HCT116 (cell line): ENCODE measurements around the gene UGT2B7. TPM values are rescaled to one million over a fixed set of nuclear protein-coding genes. Genes with fewer than 3 reads are reported as not detected.

Experiments
- ATAC-seq: fragments of 200-7000 bp; cut with Tn5 transposase; 2 replicates; pipeline ENCODE4 v1.9.1; 2020; ENCODE audit warnings: mild to moderate bottlenecking, moderate library complexity
- BruUV-seq: library from RNA; stranded (reverse); fragments of 400-500 nt; replicated peaks from 2 replicates; lab custom pipeline; 2021; lab: Mats Ljungman, UMichigan
- CTCF ChIA-PET: fragments of 300-600 bp; sonication (Branson Sonifier 250); formaldehyde crosslinking; loops from one replicate; lab custom pipeline; 2021; ENCODE audit warnings: antibody characterized with exemption; lab: Charles Lee
- POLR2A ChIA-PET: fragments of 300-600, 350-600 bp; sonication (Branson Sonifier 250); formaldehyde crosslinking; loops from one replicate; lab custom pipeline; 2021; ENCODE audit warnings: antibody characterized with exemption; lab: Charles Lee
- RAD21 ChIA-PET, 2 experiments: fragments of 300-600 bp; sonication (Branson Sonifier 250); formaldehyde crosslinking; loops; one replicate each; lab custom pipeline; 2023; ENCODE audit warnings: low total read pairs in 2 of 2; ENCODE audit not compliant: uncharacterized antibody in 2 of 2, unreplicated experiment in 2 of 2, low non-redundant PET in 1 of 2; lab: Charles Lee
- DNase-seq: peaks from one replicate; pipeline ENCODE4 v3.0.0-alpha.2; 2010; ENCODE audit warnings: low read depth, low spot score
- H2AFZ ChIP-seq: fragments of 200-600 bp; shearing (Covaris generic), sonication (generic); 2 replicates; pipeline ENCODE4 v1.6.1; 2017; ENCODE audit warnings: low read depth, mixed run types, mixed read lengths, antibody characterized with exemption, low read length; ENCODE audit not compliant: poor library complexity, severe bottlenecking
- H3K27ac ChIP-seq: 2 replicates; pipeline ENCODE4 v1.5.1; 2012; ENCODE audit warnings: low read depth, low read length
- H3K27me3 ChIP-seq: fragments of 200-600 bp; sonication (generic); 2 replicates; pipeline ENCODE4 v1.6.1; 2016; ENCODE audit warnings: mixed run types, low read length, mixed read lengths; ENCODE audit not compliant: insufficient read depth
- H3K36me3 ChIP-seq, 2 experiments: fragments of 200-500 bp in 1 of 2; fragments of 200-600 bp in 1 of 2; sonication (Bioruptor generic) in 1 of 2; sonication (generic) in 1 of 2; 2 replicates each; pipeline versions ENCODE4 v1.5.1 to v1.6.1; 2014 to 2016; ENCODE audit warnings: low read length in 2 of 2, inconsistent platforms in 1 of 2, mixed read lengths in 1 of 2, mixed run types in 1 of 2; ENCODE audit not compliant: insufficient read depth in 2 of 2, control insufficient read depth in 1 of 2
- H3K4me1 ChIP-seq, 2 experiments: fragments of 200-600 bp in 1 of 2; sonication (generic) in 1 of 2; 2 replicates each; pipeline versions ENCODE4 v1.5.1 to v1.6.1; 2012 to 2017; ENCODE audit warnings: low read length in 2 of 2, inconsistent platforms in 1 of 2, mild to moderate bottlenecking in 1 of 2, mixed read lengths in 1 of 2, mixed run types in 1 of 2, moderate library complexity in 1 of 2; ENCODE audit not compliant: insufficient read depth in 2 of 2, control insufficient read depth in 1 of 2
- H3K4me2 ChIP-seq: fragments of 200-600 bp; sonication (generic); 2 replicates; pipeline ENCODE4 v1.6.1; 2017; ENCODE audit warnings: mixed run types, low read length, mixed read lengths
- H3K4me3 ChIP-seq, 2 experiments: fragments of 200-600 bp in 1 of 2; sonication (generic) in 1 of 2; replicated peaks in 1 of 2; 2 replicates each; pipeline ENCODE4 v1.5.1; 2011 to 2016; ENCODE audit warnings: low read length in 2 of 2, control low read depth in 1 of 2, low read depth in 1 of 2, mild to moderate bottlenecking in 1 of 2, mixed read lengths in 1 of 2, mixed run types in 1 of 2
- H3K79me2 ChIP-seq: fragments of 200-600 bp; sonication (generic); 2 replicates; pipeline ENCODE4 v1.6.1; 2017; ENCODE audit warnings: mild to moderate bottlenecking, mixed run types, low read length, moderate library complexity, mixed read lengths; ENCODE audit not compliant: insufficient read depth
- H3K9ac ChIP-seq: fragments of 200-600 bp; sonication (generic); 2 replicates; pipeline ENCODE4 v1.6.1; 2016; ENCODE audit warnings: low read length, mixed read lengths
- H3K9me2 ChIP-seq: fragments of 200-600 bp; sonication (generic), shearing (Covaris generic); 2 replicates; pipeline ENCODE4 v1.6.1; 2017; ENCODE audit warnings: mixed run types, mild to moderate bottlenecking, moderate library complexity; ENCODE audit not compliant: insufficient read depth
- H3K9me3 ChIP-seq, 2 experiments: fragments of 200-500 bp in 1 of 2; fragments of 200-600 bp in 1 of 2; sonication (Bioruptor generic) in 1 of 2; sonication (generic) in 1 of 2; 2 replicates each; pipeline ENCODE4 v1.6.1; 2014 to 2017; ENCODE audit warnings: low read length in 2 of 2, mixed read lengths in 2 of 2, inconsistent platforms in 1 of 2, low read depth in 1 of 2, mild to moderate bottlenecking in 1 of 2, mixed run types in 1 of 2, moderate library complexity in 1 of 2; ENCODE audit not compliant: control insufficient read depth in 1 of 2, insufficient read depth in 1 of 2
- H4K20me1 ChIP-seq: fragments of 200-600 bp; sonication (generic), shearing (Covaris generic); 2 replicates; pipeline ENCODE4 v1.6.1; 2017; ENCODE audit warnings: mixed run types, mild to moderate bottlenecking, moderate library complexity; ENCODE audit not compliant: insufficient read depth
- CBX3 ChIP-seq: IDR thresholded peaks from 2 replicates; pipeline ENCODE4 v1.6.1; 2012; ENCODE audit warnings: low read depth
- CEBPB ChIP-seq: IDR thresholded peaks from 2 replicates; pipeline ENCODE4 v1.6.1; 2012; ENCODE audit warnings: low read depth
- EGR1 ChIP-seq: IDR thresholded peaks from 2 replicates; pipeline ENCODE4 v1.6.1; 2012; ENCODE audit warnings: low read depth
- EZH2 ChIP-seq: fragments of 200-600 bp; sonication (generic); IDR thresholded peaks from 2 replicates; pipeline ENCODE4 v1.6.1; 2017; ENCODE audit warnings: antibody characterized with exemption, mixed run types
- EZH2phosphoT487 ChIP-seq: fragments of 200-600 bp; IDR thresholded peaks from 2 replicates; pipeline ENCODE4 v1.6.1; 2018; ENCODE audit warnings: antibody characterized with exemption, borderline replicate concordance
- FOSL1 ChIP-seq: IDR thresholded peaks from 2 replicates; pipeline ENCODE4 v1.6.1; 2012; ENCODE audit warnings: low read depth
- JUND ChIP-seq: IDR thresholded peaks from 2 replicates; pipeline ENCODE4 v1.6.1; 2012
- POLR2A ChIP-seq: IDR thresholded peaks from 2 replicates; pipeline ENCODE4 v1.7.0; 2011; ENCODE audit warnings: borderline replicate concordance; ENCODE audit not compliant: insufficient read depth, insufficient read length; ENCODE audit errors: extremely low read depth
- REST ChIP-seq: IDR thresholded peaks from 2 replicates; pipeline ENCODE4 v1.6.1; 2012; ENCODE audit warnings: low read depth
- SP1 ChIP-seq: IDR thresholded peaks from 2 replicates; pipeline ENCODE4 v1.6.1; 2012; ENCODE audit warnings: low read depth
- SRF ChIP-seq: IDR thresholded peaks from 2 replicates; pipeline ENCODE4 v1.6.1; 2012; ENCODE audit warnings: low read depth
- TCF7L2 ChIP-seq: IDR thresholded peaks from 2 replicates; pipeline ENCODE4 v1.7.0; 2011; ENCODE audit warnings: borderline replicate concordance, inconsistent platforms; ENCODE audit not compliant: insufficient read depth, insufficient read length; ENCODE audit errors: extremely low read depth
- ZBTB33 ChIP-seq: IDR thresholded peaks from 2 replicates; pipeline ENCODE4 v1.6.1; 2011; ENCODE audit warnings: mild to moderate bottlenecking, low read length, moderate library complexity; ENCODE audit not compliant: insufficient replicate concordance; ENCODE audit errors: extremely low read depth
- intact Hi-C: fragments of 100-400 bp; cut with micrococcal nuclease; formaldehyde crosslinking; loops from 2 replicates; pipeline ENCODE4 v1.10.0; 2022
- total RNA-seq: library from RNA; stranded (reverse); gene quantifications from one replicate; pipeline ENCODE4 v1.2.1, GENCODE V29; 2021; ENCODE audit not compliant: unreplicated experiment
- TF ChIP-seq, protein P1 (sequence below): IDR thresholded peaks from 2 replicates; pipeline ENCODE4 v1.6.1; 2012
- TF ChIP-seq, protein P2 (sequence below): IDR thresholded peaks from 2 replicates; pipeline ENCODE4 v1.6.1; 2012

UGT2B7 gene
- total RNA-seq, 1 experiment from 2014 or later = not detected

DNA sequence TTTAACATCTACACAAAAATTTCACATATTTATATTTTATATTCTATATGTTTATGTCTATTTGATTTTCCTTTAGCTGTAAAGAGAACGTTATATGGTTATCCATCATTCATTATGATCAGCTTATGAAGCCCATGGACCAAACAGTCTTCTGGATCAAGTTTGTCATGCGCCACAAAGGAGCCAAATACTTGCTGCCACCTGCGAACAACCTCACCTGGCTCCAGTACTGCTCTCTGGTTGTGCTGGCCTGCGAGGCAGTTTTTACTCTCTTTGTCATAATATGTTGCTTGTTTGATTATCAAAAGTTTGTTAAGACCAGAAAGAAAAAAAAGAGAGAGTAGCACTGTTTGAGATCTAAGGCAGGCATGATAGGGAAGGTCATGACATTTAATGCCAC, 38.2 kb downstream of the UGT2B7 start:
- H3K27ac ChIP-seq = no peak overlapping the region
- no peaks in the 10 kb centered on the region for H3K9me2 ChIP-seq
- no peak overlapping the region for H3K4me3 ChIP-seq
- H2AFZ ChIP-seq = no peak overlapping the region
- RAD21 ChIA-PET = no interaction called here
- H3K79me2 ChIP-seq = no peaks in the 10 kb centered on the region
- H3K9me3 ChIP-seq = no peaks in the 10 kb centered on the region
- POLR2A ChIA-PET = no interaction called here
- BruUV-seq = no TSS peak
- intact Hi-C loops = no loop called here
- TF ChIP-seq FOSL1 (no peak), EGR1 (no peak), SRF (no peak)
- TF ChIP-seq, protein P1, sequence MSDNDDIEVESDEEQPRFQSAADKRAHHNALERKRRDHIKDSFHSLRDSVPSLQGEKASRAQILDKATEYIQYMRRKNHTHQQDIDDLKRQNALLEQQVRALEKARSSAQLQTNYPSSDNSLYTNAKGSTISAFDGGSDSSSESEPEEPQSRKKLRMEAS = no peak
- TF ChIP-seq, protein P2, sequence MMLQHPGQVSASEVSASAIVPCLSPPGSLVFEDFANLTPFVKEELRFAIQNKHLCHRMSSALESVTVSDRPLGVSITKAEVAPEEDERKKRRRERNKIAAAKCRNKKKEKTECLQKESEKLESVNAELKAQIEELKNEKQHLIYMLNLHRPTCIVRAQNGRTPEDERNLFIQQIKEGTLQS = no peak
- CTCF ChIA-PET = no interaction called here
- H3K9ac ChIP-seq = no peak overlapping the region
- H3K4me2 ChIP-seq = no peak overlapping the region
- ATAC-seq (no peak), DNase-seq (no peak)
- H3K4me1 ChIP-seq = no peaks in the 10 kb centered on the region
- no peaks in the 10 kb centered on the region for H3K27me3 ChIP-seq
- no peaks in the 10 kb centered on the region for H3K36me3 ChIP-seq
- H4K20me1 ChIP-seq = no peaks in the 10 kb centered on the region; the same call in 1 of the 2 replicates

DNA sequence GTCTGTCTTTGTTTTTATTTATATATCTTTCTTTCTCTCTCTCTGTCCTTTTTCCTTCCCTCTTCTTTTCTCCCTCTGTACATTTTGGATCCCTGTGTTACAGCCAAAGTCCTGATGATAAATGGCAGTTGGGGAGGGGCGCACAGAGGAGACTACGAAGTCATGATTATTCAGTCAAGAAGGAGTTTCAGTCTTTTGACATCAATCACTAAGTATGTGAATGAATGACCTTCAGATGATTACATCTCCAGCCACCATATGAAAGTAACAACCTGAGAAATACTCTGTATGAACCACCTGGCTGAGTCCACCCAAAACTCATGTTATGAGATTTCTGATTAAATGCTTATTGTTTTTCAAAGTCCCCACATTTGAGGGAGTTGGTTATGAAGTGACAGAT, 45.0 kb downstream of the UGT2B7 start:
- ATAC-seq (no peak), DNase-seq (no peak)
- Histone ChIP-seq H3K36me3 (no peaks in the 10 kb centered on the region), H2AFZ (no peak overlapping the region), H3K9me2 (no peaks in the 10 kb centered on the region; the same call in 1 of the 2 replicates), H4K20me1 (no peaks in the 10 kb centered on the region), H3K4me2 (no peak overlapping the region), H3K9ac (no peak overlapping the region), H3K79me2 (no peaks in the 10 kb centered on the region), H3K4me1 (no peaks in the 10 kb centered on the region), H3K27me3 (no peaks in the 10 kb centered on the region), H3K27ac (no peak overlapping the region), H3K4me3 (no peak overlapping the region), H3K9me3 (no peaks in the 10 kb centered on the region)
- TF ChIP-seq SRF = no peak
- no peak for TF ChIP-seq CBX3
- no peak for TF ChIP-seq SP1
- TF ChIP-seq EZH2 = no peak
- no peak for TF ChIP-seq TCF7L2
- TF ChIP-seq EZH2phosphoT487 = no peak
- TF ChIP-seq JUND = no peak
- TF ChIP-seq REST = no peak
- no peak for TF ChIP-seq POLR2A
- no peak for TF ChIP-seq CEBPB
- no peak for TF ChIP-seq ZBTB33
- CTCF ChIA-PET = no interaction called here
- POLR2A ChIA-PET = no interaction called here
- intact Hi-C loops = no loop called here
- RAD21 ChIA-PET = no interaction called here
- no TSS peak for BruUV-seq
